Adrenal gland (tissue), 5 donors: Measurements from ENCODE around the gene ZNF235.

Experiments
- CTCF ChIP-seq, 6 experiments: fragments of 450-650 bp in 4 of 6; fragments of 200-600 bp in 2 of 6; sonication (generic) in 1 of 6; IDR thresholded peaks; 1 replicate in 5 of 6; 2 replicates in 1 of 6; pipeline versions ENCODE4 v1.5.1 to v1.8.0; 2016 to 2021; ENCODE audit warnings: antibody characterized with exemption in 6 of 6, mild to moderate bottlenecking in 2 of 6, moderate library complexity in 1 of 6
- POLR2A ChIP-seq, 2 donors: fragments of 450-650 bp; IDR thresholded peaks; one replicate each; pipeline ENCODE4 v1.6.1; 2017; ENCODE audit warnings: antibody characterized with exemption in 2 of 2, mild to moderate bottlenecking in 2 of 2, moderate library complexity in 1 of 2
- donor health status: DM: no; HTN: no; CAD: no.

GRCh38 chr19:44236384-44236783 lies 68.4 kb downstream of the ZNF235 start:
- TF ChIP-seq POLR2A (IDR thresholded peaks at IDR 0.05) (no peak), CTCF (IDR thresholded peaks at IDR 0.05) (no peak)
